Measurements from ENCODE around the gene ARHGAP26.

ARHGAP26 gene

DNA sequence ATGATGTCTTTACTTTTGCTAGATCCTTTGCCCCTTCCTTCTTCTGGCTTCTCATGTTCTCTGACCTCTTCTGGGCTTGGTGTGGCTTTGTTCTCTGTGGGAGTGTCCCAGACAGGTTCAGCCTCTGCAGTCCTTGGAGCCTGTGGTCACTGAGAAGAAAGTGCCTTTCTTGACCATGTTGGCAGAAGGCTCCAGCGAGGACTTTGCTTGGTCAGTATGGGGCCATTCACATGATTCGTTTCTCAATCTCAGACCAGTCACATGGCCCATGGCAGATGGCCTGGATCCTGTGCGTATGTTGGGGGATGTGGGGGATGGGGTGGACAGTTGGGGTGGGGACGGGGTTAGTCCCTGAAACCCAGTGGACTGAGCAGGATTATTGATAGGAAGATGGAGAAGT is 274.1 kb downstream of the ARHGAP26 start:
- no peak for DNase-seq (ENCODE audit: low spot score)

DNA sequence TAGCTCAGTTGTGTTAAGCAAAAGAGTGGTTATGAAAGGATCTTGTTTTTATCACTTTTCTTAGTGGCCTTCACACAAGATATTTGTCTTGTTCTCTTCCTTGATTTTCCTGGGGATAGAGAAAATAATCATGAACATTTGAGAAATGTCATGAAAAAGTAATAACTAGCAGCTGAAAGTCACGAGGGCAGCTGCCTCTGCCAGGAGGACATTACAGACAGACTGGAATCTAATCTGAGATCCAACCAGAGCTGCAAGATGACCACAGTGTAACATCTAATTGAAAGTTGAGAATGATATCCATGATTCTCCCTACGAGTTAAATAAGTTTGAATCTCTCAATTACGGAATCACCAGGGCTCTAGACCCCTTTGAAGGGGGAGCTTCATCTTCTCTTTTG is 274.9 kb downstream of the ARHGAP26 start:
- DNase-seq (ENCODE audit: low spot score) = no peak

DNA sequence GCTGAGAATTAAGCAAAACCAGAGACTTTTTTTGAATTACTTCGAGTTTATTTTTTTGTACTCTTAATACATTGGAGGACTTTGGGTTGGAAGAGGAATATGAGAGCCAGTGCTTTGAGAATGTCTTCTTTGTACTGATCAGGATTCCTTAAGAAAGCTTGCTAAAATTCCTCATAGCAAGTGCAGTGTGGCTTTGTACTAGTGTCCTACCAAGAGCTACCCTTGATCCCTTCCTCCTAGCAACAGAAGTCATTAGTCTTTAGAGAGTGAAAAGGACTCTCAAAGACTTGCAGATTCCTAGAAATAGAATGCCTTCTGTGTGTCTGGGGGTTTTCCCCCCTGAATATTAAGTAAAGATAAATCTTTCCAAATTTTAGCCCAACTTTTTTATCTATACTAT is 276.1 kb downstream of the ARHGAP26 start:
- peak; percentile 57 for DNase-seq (ENCODE audit: low spot score)

DNA sequence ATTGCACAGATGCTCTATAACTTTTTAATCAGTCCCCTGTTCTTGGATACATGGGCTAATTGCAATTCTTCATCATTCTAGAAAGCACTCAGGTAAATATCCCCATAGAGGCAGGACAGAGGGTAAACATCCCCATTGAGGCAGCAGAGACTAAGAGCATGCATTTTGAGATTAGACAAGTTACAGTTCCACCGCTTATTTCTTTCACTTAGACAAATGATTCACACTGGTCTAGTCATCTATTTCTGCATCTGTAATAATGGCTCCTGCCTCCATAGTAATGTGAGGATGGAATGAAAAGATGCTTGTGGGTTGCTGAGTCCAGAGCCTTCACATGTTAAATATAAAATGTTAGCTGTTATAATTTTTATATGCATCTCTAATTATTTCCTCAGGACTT is 276.9 kb downstream of the ARHGAP26 start:
- DNase-seq (ENCODE audit: low spot score) = no peak

DNA sequence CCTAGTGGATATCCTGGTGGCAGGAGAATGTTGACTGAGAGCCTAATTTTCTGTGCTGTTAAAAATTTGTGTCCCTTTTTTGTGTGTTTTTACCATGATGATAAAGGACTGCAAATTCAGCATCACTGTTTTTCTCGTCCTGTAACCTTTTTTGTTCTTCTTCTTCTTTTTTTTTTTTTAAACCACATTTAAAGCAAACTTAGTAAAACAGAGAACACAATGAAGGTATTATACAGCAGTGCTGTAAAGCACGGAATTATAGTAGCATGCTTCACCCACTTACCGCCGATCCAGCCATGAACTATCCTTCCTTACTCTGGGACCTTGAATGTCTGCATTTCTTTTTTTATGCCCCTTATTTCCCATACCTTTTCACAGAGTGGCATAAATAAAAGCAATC is 280.0 kb downstream of the ARHGAP26 start:
- no peak for DNase-seq (ENCODE audit: low spot score)

DNA sequence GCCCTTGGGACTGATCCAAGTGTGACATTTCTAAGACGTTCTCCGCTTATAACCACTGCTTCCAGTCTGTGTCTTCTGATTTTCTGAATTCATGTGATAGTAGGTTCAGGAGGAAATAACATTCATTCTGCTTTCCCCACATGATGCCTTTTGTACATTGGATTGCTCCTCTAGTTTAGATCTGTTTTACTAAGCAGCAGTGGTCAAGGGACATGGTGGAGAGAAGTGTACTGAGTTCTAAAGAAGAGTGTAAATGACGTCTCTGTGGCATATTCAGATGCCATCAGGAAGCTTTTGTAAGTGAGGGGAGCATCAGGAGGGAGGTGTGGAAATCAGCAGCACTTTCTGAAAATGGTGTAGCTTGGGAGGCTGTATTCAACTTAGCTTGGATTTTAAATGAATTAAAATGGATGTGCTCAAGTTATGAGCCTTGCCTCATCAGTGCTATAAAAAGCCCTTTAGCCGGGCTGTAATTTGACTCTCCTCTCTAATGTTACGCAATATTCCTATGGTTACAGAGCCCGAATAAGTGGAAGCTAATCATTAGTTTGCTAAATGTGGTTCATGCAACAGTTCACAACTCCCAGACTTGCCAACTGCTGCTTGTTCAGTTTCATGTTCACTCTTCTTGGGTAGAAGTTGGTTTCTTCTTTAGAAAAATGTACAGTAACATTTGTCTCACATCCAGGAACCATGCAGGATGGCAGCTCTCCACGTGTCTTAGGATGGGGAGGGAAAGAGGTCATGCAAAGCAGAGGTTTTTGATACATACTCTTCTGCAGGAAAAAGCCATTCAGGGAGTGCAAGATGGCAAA is 281.3 kb downstream of the ARHGAP26 start:
- DNase-seq (ENCODE audit: low spot score) = peak; percentile 66

DNA sequence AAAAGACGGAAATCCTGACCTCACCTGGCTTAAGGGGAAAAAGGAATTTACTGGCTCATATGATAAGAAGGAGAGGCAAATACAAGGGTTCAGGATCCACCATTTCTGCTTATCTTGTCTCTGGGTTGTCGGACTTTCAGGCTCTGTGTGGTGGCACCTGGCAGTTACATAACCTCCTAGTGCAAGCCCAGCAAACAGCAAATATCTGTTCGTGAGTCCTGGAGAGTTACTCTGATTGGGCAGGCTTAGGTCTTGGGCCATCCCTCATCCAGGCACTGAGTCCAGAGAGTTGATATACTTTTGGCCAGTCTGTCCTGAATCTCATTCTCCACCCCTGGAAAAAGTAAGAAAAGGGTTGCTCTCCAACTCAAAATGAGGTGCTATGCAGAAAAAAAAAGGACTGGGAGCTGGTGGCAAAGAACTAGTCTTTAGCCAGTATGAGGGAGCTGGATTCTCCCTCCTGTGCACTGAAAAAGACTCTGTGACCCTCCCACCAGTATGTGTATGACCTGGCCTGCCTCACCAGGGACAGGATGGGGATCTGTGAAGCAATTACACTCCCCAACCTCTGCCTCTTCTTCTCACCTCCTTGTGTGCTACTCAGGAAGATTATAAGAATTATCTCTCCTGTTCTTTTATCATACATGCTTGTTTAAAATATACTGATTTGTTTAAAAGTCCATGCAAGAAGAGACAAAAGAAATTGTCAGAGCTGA is 282.9 kb downstream of the ARHGAP26 start:
- DNase-seq (ENCODE audit: low spot score) = no peak

DNA sequence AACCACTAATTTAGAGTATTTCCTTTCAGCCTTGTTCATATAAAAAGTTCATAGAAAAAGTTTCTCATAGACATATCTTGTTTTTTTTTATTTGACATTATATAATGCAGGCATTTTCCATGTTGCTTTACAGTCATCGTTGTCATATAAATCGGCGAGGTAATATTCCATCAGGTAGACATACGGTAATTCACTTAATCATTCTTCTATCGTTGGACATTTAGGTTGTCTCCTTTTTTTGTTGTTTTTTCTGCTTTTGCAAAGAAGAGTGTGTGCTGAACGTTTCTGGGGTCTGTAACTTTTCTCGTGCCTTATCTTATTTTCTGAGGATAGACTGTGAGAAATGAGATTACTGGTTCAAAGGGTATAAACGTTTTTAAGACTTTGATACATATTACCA is 283.6 kb downstream of the ARHGAP26 start:
- DNase-seq (ENCODE audit: low spot score) = no peak

DNA sequence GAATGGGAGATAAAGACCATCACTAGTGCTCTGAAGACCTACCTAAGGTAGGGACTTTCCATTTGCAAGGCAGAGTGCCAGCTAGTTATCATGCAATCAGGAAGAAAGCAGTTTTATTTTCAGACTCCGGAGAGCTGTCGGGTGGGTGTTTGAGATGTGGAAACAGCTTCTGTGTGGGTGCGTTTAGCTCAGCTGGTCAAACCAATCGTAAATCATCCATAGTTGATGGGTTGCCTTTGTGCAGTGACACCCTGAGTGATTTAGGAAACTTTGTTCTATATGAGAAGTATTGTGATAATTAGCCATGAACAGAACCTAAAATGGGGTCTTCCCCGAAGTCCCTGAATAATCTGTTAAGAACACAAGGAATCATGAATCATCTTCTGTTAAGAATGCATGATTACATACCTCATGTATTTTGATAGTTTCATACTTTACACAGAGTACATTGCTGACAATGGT is 284.3 kb downstream of the ARHGAP26 start:
- DNase-seq (ENCODE audit: low spot score) = peak; percentile 59

DNA sequence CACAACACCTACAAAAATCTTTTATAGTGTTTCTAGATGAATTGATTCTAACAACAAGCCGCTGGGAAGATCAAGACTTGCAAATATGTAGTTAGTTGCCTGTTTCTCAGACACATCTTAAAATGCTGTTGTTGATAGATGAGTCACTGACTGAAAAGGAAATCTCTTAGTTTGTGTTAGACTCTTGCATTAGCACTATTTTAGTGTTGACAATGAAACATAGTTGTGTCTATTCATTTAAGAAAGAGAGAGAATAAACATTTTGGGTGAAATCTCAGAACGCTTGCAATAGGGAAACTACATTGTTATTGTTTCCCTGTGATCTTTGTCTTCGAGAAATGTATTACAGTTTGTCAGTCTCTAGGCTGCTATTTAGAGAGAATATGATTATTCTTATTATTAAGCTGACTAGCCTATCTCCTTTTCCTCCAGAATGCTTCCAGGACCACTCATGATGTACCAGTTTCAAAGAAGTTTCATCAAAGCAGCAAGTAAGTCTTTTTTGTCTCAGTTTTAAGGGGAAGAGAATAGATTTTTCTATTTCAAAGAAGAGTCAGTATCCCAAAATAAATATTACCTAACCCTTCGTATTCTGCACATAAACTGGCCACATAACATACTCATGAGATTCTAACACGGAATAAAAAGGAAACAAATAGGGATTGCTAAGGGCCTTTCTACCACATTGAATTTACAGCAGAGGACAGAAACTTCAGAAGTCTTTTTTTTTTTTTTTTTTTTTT is 285.6 kb downstream of the ARHGAP26 start:
- DNase-seq (ENCODE audit: low spot score) = no peak

DNA sequence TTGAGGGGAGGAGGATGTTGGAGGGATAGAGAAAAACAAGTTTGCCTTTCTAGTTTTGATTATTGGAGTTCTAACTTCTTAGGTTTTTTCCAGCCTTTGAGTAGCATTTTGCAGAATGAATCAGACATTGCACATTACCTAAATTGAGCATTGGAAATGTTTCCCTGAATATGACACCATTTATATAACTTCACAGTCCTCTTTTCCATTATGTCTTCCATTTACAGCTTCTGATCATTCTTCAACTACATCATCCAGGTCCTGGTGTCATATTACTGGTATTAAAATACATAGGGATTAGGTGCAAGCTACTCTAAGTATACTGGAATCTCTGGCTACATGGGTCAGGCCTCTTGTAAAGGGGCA is 286.1 kb downstream of the ARHGAP26 start:
- DNase-seq (ENCODE audit: low spot score) = no peak

DNA sequence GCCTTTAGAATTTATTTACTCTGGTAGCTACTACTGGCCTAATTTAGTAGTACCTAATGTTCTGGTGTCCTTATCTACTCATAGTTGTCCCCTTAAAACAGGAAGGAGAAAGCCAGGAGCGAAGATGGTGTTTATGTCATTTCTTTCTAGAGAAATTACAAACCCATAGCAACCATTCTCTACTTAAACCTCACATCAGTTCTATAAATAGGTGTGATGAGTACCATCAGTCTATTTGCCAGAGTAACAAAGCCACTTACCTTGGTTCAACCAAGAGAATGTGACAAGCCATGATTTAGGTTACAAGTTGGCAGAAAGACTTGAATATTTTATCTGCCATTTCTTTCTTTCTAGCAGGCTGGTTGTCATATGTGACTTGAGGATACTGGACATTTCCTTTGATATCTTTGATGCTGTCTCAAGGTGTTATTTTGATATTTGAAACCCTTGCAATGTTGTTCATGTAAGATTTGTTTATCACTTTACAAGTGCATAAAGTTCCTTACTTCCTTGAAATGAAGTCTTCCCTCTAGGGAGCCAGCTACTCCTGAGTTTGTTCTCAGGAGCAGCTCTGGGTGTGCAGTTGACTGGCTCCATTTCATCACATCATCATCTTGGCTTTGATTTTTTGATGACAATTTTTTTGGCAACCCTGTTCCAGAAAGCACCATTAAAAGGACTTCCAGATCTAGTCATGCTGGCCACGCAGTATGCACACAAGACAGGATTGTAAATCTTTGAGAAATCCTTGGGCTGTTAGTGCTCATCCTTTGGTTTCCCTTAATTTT is 286.8 kb downstream of the ARHGAP26 start:
- DNase-seq (ENCODE audit: low spot score) = no peak

DNA sequence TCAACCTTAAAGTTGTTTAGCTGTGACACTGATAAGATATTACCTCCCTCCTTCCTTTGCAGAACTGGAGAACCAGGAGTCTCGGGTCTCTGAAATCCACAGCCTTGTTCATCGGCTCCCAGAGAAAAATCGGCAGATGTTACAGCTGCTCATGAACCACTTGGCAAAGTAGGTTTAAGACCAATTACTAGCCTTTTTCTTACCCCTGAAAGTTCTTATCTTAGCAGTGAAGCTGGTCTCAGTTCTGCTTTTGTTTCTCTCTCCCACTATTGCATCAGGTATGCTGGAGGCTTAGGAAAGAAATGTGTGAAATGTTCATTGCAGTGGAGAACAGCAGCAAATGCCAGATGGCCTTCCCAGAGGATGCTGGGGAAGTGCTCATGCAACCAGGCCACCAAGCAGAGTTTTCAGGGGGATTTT is 287.4 kb downstream of the ARHGAP26 start:
- DNase-seq (ENCODE audit: low spot score) = no peak

DNA sequence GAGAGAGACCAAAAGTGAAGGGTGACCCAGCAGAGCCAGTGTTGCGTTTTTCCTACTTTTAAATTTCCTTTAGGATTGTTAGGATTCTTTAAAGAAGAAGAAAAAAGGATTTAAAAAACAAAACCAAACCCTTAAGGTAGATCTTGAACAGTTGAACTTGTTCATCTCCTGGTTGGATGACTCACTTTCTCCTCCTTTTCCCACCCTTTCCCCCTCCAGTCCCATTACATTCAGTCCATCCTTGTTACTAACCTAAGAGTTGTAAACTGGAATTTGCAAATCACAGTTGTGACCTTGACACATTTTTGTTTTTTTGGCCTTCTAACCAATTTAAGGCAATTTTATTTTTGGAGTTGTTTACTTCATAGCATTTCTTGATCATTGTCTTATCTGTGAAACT is 289.2 kb downstream of the ARHGAP26 start:
- no peak for DNase-seq (ENCODE audit: low spot score)

DNA sequence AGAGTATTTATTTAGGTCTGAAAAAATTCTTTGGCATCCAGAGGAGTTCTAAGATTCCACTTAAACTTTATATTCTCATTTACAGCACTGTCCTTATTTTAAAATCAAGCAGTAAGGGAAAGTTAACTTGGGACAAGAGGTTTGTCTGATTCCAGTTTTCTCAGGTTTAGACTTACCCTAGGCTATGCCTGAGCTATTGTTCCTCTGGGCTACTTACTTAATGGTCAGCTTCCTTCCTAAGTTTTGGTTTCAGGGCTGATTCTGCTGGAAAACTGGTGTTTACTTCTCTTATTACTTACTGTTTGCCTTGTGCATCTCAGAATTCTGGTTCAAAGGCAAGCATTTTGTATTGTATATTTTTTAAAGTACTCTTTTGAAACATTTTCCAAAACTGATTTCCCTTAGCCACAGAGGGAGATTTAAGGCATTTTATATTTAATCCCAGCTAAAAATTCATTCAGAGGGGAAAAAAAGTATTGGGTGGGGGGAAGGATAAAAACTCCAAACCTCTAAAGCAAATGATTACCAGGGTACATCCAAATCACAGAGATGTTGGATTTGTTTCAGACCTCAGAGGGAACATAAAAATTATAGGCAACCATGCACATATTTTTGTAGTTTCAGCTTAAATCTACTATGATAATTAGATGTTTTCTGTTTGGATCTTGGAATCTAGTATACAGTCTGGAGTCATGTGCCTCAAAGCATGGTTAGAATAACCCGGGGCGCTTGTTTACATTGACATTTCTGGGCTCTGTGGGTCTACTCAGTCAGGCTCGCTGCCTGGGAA is 290.0 kb downstream of the ARHGAP26 start:
- DNase-seq (ENCODE audit: low spot score) = no peak

DNA sequence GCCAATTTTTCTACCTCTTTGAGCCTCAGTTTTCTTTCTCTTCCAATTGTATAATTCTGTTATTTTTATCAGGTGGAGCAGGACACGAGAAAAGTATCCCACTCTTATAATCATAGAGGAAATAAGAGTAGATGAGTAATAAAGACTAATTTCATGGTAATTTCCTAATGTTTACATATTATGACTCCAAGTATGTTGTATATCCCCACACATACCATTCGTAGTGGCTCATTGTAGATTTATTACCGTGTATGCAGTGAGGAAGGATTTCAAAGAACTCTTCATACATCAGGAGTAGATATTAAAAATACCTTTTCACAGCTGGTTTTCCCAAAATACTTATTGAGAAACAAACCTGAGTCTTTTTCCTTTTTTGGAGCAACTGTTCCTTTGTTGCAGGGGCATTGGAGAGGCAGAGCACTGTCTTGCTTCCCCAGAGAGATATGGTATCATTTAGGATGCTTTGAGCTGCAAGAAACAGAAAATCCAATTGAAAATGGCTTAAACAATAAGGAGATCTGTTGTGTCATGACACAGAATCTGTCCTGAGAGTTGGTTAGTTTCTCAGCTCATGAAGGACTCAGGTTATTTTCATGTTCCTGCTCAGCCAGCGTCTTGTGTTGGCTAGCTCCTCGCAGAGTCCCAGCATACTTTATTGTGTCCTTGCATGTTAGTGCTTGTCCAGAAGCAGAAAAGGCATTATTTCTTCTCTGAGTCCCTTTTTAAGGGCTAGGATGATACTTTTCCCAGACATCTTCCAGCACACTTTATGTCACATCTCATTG is 291.2 kb downstream of the ARHGAP26 start:
- no peak for DNase-seq (ENCODE audit: low spot score)

DNA sequence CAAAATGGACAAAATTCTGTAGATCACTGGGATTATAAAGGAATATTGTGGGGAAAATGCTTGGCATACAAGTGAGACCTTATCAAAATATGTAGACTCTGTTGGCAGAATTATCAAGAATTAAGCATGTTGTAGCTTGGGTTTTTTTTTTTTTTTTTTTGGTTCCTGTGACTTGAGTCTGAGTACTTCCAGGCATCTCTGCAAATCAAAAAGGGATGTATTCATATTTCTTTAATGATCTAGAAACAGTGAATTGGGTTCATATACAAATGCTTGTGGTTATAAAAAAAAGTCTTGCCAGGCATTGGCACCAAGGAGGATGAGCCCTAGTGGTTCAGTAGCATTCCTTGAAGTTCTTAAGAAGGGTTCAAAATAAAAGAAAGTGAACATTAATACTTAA is 292.2 kb downstream of the ARHGAP26 start:
- DNase-seq (ENCODE audit: low spot score) = no peak

DNA sequence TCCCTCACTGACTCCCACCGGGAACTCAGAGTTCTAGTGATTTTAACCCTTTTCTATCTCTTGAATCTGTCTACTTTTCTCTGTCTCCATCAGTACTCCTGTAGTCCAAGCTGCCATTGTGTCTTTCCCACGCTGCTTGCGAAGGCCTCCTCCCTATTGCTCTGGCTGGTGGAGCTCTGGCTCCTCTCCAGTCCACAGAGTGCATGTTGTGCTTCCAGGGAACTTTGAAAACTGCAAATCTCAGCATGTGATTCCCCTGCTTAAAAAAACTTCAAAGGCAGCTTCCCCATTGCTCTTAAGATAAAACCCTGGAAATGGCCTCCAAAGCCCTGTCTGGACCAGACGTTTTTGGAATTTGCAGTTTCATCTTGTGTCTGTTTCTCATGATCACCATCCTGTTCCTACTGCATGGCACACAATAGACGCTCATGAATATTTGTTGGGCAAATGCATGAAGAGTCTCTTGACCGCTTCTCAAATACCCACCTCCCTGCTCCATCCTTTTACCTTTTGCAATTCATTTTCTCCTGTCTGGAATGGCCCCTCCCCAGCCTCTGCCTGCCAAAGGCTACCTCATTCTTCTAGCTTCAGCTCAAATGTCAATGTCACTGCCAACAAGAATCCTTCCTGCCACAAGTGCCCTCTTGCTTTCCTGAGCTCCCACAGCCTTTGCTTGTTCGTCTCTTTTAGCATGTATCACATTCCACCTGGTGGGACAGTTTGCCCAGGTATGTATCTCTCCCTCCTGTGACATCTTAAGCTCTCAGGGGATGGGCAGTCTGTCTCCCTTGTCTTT is 293.2 kb downstream of the ARHGAP26 start:
- peak; percentile 75 for DNase-seq (ENCODE audit: low spot score)

DNA sequence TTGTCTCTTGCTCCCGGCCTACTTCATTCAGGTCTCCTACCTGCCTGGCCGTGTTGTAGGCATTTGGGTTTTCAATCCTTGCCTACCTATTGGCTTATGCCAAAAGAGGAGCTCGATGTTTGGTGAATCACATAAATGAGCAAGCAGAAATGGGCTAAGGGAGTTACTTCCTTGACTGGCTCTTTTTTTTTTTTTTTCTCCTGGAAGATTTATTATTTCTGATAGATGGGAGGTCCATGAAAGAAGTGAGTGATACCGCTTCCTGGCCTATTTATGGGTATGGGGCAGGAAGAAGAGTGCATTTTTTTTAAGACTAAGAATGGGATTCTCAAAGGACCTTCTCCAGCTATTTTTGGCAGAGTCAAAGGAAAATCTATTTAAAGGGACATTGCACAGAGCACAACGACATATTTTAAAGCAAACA is 294.1 kb downstream of the ARHGAP26 start:
- DNase-seq (ENCODE audit: low spot score) = no peak

DNA sequence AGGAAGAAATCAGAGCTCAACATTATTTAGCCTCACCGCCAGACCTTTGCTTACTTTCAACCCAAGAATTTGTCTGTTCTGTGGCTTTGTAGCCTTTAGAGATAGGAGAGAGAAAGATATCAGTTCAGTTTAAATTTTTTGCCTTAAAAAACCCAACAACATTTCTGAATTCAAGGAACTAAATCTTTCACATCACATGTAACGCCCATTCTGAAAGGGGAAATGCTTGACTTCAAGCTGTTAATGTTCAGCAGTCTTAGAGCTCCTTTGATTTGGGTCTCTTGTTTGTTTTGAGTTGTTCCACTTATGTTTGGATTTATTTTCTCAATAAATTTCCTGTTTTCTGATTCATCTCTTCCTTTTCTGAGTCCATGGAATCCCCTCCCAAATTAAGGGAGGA is 294.5 kb downstream of the ARHGAP26 start:
- no peak for DNase-seq (ENCODE audit: low spot score)
